Activated CD4-positive, alpha-beta memory T cell treated with anti-CD3 and anti-CD28 coated beads for 36 hours (primary cell): ENCODE data around the gene RAD51B. TPM values are rescaled to one million over a fixed set of nuclear protein-coding genes. Genes with fewer than 3 reads are reported as not detected.

ENCODE experiments used
- CTCF ChIA-PET: fragments of 350-600 bp; sonication (Branson Sonifier 250); formaldehyde crosslinking; loops from one replicate; lab custom pipeline; 2021; ENCODE audit warnings: antibody characterized with exemption, inconsistent platforms; lab: Charles Lee
- POLR2A ChIA-PET: fragments of 350-600 bp; sonication (Branson Sonifier 250); formaldehyde crosslinking; loops from one replicate; lab custom pipeline; 2021; ENCODE audit warnings: antibody characterized with exemption; lab: Charles Lee
- DNase-seq: peaks from one replicate; pipeline ENCODE4 v3.0.0-alpha.2; 2020
- H3K27ac Mint-ChIP-seq: one replicate; pipeline ENCODE4 v1.8.0; 2021; ENCODE audit warnings: mixed read lengths
- H3K27me3 Mint-ChIP-seq: one replicate; pipeline ENCODE4 v1.8.0; 2021; ENCODE audit warnings: mixed read lengths
- H3K36me3 Mint-ChIP-seq: one replicate; pipeline ENCODE4 v1.8.0; 2021; ENCODE audit warnings: mixed read lengths
- H3K4me1 Mint-ChIP-seq: one replicate; pipeline ENCODE4 v1.8.0; 2021; ENCODE audit warnings: low read depth, mixed read lengths
- H3K4me3 Mint-ChIP-seq: one replicate; pipeline ENCODE4 v1.8.0; 2021; ENCODE audit warnings: mild to moderate bottlenecking, mixed read lengths
- H3K9me3 Mint-ChIP-seq: one replicate; pipeline ENCODE4 v1.8.0; 2021; ENCODE audit warnings: mixed read lengths
- intact Hi-C: fragments of 100-400 bp; cut with micrococcal nuclease; formaldehyde crosslinking; loops from one replicate; pipeline ENCODE4 v1.15.1; 2023
- total RNA-seq, 2 experiments: library from RNA; stranded (reverse); gene quantifications; one replicate each; pipeline ENCODE4 v1.2.3, GENCODE V29; 2021

RAD51B gene
- total RNA-seq, 2 experiments from 2014 or later: 32.3 to 34.3 TPM

DNA sequence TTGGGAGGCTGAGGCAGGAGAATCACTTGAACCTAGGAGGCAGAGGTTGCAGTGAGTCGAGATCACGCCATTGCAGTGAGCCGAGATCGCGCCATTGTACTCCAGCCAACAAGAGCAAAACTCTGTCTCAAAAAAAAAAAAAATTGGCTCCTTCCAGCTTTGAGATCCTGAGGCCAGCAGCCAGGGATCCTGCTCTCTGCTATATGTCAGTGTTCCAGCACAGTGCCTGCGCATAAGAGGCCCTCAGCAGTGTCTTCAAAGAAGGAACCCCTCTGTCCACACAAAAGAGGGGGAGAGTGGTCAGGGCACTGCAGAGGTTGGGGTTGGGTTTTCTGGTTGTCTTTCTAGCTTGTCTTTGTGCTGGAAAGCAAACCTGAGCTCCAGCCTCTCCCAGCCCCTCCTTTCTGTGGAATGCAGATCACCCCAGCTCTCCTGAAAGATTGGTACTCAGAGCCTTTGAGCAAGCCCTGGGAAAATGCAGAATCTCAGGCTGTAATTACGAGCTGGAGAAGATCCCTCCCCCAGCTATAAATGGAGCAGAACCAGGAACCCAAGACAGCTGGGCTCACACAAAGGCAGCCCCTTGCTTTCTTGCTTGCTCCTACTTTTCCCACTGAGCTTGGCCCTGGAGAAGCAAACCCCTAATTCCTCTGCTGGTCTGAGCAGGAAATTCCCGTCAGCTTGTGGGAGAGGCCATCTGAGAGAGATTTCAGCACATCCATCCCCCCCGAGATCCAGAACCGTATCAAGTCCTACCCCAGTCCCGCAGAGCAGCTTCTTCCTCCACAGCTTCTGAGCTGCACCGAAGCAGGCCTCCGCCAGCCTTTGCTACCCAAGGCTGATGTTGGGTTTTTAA is 767.5 kb downstream of the RAD51B start:
- Mint-ChIP-seq H3K4me3 (no peak overlapping the region), H3K9me3 (peaks cover 2% of the 10 kb centered on the region), H3K27ac (no peak overlapping the region), H3K27me3 (no peaks in the 10 kb centered on the region), H3K4me1 (no peaks in the 10 kb centered on the region), H3K36me3 (no peaks in the 10 kb centered on the region)
- CTCF ChIA-PET: no interaction called here
- intact Hi-C loops: no loop called here
- DNase-seq: no peak
- POLR2A ChIA-PET: no interaction called here

GRCh38 chr14:68587931-68588330 is 768.4 kb downstream of the RAD51B start:
- CTCF ChIA-PET: no interaction called here
- no peaks in the 10 kb centered on the region for H3K36me3 Mint-ChIP-seq
- H3K27ac Mint-ChIP-seq: no peak overlapping the region
- H3K9me3 Mint-ChIP-seq: no peaks in the 10 kb centered on the region
- DNase-seq: no peak
- H3K4me1 Mint-ChIP-seq: no peaks in the 10 kb centered on the region
- POLR2A ChIA-PET: no interaction called here
- no peaks in the 10 kb centered on the region for H3K27me3 Mint-ChIP-seq
- no peak overlapping the region for H3K4me3 Mint-ChIP-seq
- intact Hi-C loops: no loop called here

DNA sequence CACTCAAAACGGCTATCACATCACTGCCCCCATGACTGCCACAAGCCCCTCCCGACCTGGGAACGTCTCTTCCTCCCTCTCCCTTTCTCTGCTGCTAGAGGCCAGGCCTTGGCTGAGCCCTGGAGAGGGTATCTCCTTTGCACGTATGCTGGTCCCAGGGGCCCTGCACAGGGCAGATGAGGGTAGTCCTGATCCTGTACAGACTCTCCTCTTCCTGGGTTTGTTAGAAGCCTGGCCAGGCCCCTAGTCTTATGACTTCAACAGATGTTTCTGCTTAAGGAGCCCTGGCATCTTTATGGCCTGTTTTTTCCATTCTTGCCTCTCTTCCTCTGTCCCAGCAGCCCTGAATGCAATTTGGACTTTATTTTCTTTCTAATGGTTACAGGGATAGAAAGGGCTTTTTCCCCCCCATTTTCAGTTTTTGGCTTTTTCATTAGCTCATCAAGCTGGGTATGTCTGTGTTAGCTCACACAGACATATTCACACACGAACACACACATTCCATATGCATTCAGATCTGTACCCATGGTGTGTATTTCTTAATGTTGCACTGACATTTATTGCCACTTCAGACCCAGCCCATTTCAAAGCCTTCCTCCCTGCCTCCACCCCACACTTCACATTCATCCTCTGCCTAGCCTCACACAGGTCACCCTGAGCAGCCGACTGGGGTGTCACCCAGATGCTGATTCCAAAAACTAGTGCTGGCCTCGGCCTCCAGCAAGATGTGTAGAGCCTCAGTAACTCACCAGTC is 770.0 kb downstream of the RAD51B start:
- no peaks in the 10 kb centered on the region for H3K9me3 Mint-ChIP-seq
- intact Hi-C loops: no loop called here
- no peak overlapping the region for H3K27ac Mint-ChIP-seq
- peaks cover 8% of the 10 kb centered on the region for H3K4me1 Mint-ChIP-seq
- POLR2A ChIA-PET: no interaction called here
- H3K27me3 Mint-ChIP-seq: no peaks in the 10 kb centered on the region
- H3K36me3 Mint-ChIP-seq: no peaks in the 10 kb centered on the region
- CTCF ChIA-PET: interaction anchor here (0.9 kb wide), 1 partner anchor 339 kb away, joined by 3 read pairs; no protein-coding TSS in a partner anchor
- DNase-seq: no peak
- H3K4me3 Mint-ChIP-seq: no peak overlapping the region

GRCh38 chr14:68590201-68590522 is 770.6 kb downstream of the RAD51B start:
- no peak for DNase-seq
- Mint-ChIP-seq H3K4me3 (no peak overlapping the region), H3K27ac (no peak overlapping the region), H3K9me3 (no peaks in the 10 kb centered on the region), H3K36me3 (no peaks in the 10 kb centered on the region), H3K27me3 (no peaks in the 10 kb centered on the region), H3K4me1 (peaks cover 8% of the 10 kb centered on the region)
- intact Hi-C loops: no loop called here
- POLR2A ChIA-PET: no interaction called here
- CTCF ChIA-PET: no interaction called here

- no peak overlapping the region for H3K27ac Mint-ChIP-seq
- intact Hi-C loops: no loop called here
- no peaks in the 10 kb centered on the region for H3K36me3 Mint-ChIP-seq
Observed at GRCh38 chr14:68591786-68592185, 772.2 kb downstream of the RAD51B start.

DNA sequence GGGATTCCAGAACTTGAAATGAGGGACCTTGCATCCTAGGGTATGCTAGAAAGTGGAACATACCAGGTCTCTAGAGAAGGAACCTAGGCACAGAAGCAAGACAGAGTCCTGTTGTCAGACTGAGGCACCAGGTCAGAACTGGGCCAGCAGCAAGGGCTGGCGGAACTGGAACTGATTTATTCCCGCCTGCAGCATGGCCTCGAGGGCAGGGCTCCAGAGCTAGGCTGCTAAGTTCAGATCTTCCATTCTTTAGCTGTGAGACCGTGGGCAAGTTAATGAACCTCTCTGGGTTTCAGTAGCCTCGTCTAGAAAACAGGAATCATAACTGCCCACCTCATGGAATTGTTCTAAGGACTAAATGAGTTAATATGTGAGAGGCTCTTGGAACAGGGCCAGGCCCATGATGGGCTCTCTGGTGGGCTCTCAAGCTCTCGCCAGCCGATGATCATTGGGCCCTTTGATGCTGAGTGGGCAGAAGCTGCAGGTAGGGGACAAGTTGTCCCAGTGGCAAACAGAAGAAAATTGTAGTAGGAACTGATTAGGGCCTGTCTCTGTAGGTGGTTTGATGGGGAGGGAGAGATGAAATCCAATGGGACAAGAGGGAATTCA is 773.5 kb downstream of the RAD51B start:
- Mint-ChIP-seq H3K27ac (no peak overlapping the region), H3K36me3 (no peaks in the 10 kb centered on the region), H3K4me1 (peaks cover 8% of the 10 kb centered on the region), H3K4me3 (no peak overlapping the region), H3K9me3 (no peaks in the 10 kb centered on the region), H3K27me3 (no peaks in the 10 kb centered on the region)
- ChIA-PET POLR2A (no interaction called here), CTCF (interaction anchor here (0.7 kb wide), 1 partner anchor 304 kb away, joined by 3 read pairs; no protein-coding TSS in a partner anchor)
- intact Hi-C loops: no loop called here
- DNase-seq: no peak

More at GRCh38 chr14:68591786-68592185, 772.2 kb downstream of the RAD51B start:
- no peak for DNase-seq
- no peaks in the 10 kb centered on the region for H3K9me3 Mint-ChIP-seq
- H3K4me1 Mint-ChIP-seq: peaks cover 8% of the 10 kb centered on the region
- no peak overlapping the region for H3K4me3 Mint-ChIP-seq
- H3K27me3 Mint-ChIP-seq: no peaks in the 10 kb centered on the region
- POLR2A ChIA-PET: no interaction called here
- CTCF ChIA-PET: no interaction called here

- H3K27me3 Mint-ChIP-seq: no peaks in the 10 kb centered on the region
- H3K4me1 Mint-ChIP-seq: peaks cover 8% of the 10 kb centered on the region
- CTCF ChIA-PET: no interaction called here
- intact Hi-C loops: no loop called here
- no peaks in the 10 kb centered on the region for H3K9me3 Mint-ChIP-seq
- peak overlapping the region; percentile 15 for H3K27ac Mint-ChIP-seq
- H3K36me3 Mint-ChIP-seq: no peaks in the 10 kb centered on the region
- no peak for DNase-seq
- POLR2A ChIA-PET: no interaction called here
- H3K4me3 Mint-ChIP-seq: no peak overlapping the region
Observed at GRCh38 chr14:68593806-68594536, 774.4 kb downstream of the RAD51B start.

DNA sequence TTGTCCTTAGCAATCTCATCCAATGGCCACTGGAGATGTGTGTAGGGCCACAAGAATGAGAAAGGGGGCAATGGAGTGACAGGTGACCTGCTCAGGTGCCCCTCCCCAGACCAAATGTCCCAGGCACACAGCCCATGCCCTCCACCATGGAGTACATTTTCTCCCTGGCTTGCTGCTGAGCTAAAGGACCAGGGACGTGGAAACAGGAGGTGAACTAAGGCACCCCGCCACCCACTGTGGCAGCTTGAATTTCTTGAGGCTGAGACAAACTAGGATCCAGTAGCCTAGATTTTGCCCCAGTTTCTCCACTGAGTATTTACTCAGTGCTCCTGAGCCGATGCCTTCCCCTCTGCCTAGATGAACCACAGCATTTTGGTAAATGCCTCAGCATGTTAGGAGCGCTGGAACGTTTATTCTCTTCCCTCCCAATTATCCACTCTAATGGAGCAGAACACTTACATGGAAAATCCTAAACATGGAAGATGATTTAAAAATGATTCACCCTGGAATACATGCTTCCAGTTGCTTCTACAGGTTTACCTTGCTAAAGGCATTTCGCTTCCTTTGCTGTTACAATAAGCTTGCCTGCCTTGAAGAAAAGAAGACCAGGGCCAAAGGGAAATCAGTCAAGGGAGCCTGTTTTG is 775.3 kb downstream of the RAD51B start:
- H3K27ac Mint-ChIP-seq: no peak overlapping the region
- intact Hi-C loops: no loop called here
- ChIA-PET POLR2A (no interaction called here), CTCF (no interaction called here)
- no peaks in the 10 kb centered on the region for H3K36me3 Mint-ChIP-seq
- no peak overlapping the region for H3K4me3 Mint-ChIP-seq
- H3K27me3 Mint-ChIP-seq: no peaks in the 10 kb centered on the region
- no peaks in the 10 kb centered on the region for H3K9me3 Mint-ChIP-seq
- peaks cover 8% of the 10 kb centered on the region for H3K4me1 Mint-ChIP-seq
- no peak for DNase-seq

GRCh38 chr14:68596211-68596610 is 776.6 kb downstream of the RAD51B start:
- POLR2A ChIA-PET: no interaction called here
- intact Hi-C loops: no loop called here
- CTCF ChIA-PET: interaction anchor here (0.7 kb wide), 1 partner anchor 186 kb away, joined by 3 read pairs; no protein-coding TSS in a partner anchor
- H3K27ac Mint-ChIP-seq: no peak overlapping the region
- H3K4me1 Mint-ChIP-seq: peaks cover 8% of the 10 kb centered on the region
- no peaks in the 10 kb centered on the region for H3K36me3 Mint-ChIP-seq
- H3K27me3 Mint-ChIP-seq: no peaks in the 10 kb centered on the region
- no peak overlapping the region for H3K4me3 Mint-ChIP-seq
- DNase-seq: no peak
- H3K9me3 Mint-ChIP-seq: no peaks in the 10 kb centered on the region

DNA sequence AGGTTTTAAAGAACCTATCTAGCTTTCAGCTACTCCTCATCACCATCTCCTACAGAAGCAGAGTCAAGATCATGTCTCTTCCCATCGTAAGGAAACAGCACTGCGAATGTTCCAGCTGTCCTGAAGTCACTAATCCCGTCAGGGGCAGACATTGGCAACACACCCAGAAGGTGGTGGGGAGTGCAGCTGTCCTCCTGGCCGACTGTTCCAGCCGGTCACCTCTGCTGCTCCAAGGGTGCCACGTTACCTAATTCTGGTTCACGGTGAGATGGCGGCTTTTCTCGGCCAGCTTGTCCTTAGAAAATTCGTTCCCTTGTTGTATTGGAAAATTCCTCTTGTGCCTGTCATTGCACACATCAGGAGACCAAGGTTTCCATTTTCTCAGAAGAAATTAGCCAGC is 777.1 kb downstream of the RAD51B start:
- intact Hi-C loops: no loop called here
- Mint-ChIP-seq H3K4me3 (no peak overlapping the region), H3K27ac (no peak overlapping the region), H3K4me1 (peaks cover 8% of the 10 kb centered on the region), H3K27me3 (no peaks in the 10 kb centered on the region), H3K9me3 (no peaks in the 10 kb centered on the region), H3K36me3 (no peaks in the 10 kb centered on the region)
- ChIA-PET POLR2A (no interaction called here), CTCF (interaction anchor here (0.7 kb wide), 1 partner anchor 185 kb away, joined by 3 read pairs; no protein-coding TSS in a partner anchor)
- no peak for DNase-seq

- ChIA-PET POLR2A (no interaction called here), CTCF (no interaction called here)
- H3K36me3 Mint-ChIP-seq: no peaks in the 10 kb centered on the region
- DNase-seq: no peak
- intact Hi-C loops: no loop called here
- no peak overlapping the region for H3K27ac Mint-ChIP-seq
- no peaks in the 10 kb centered on the region for H3K9me3 Mint-ChIP-seq
- no peak overlapping the region for H3K4me3 Mint-ChIP-seq
- no peaks in the 10 kb centered on the region for H3K27me3 Mint-ChIP-seq
- H3K4me1 Mint-ChIP-seq: peaks cover 8% of the 10 kb centered on the region
Observed at GRCh38 chr14:68598089-68598488, 778.5 kb downstream of the RAD51B start.
